Endothelial cell (in vitro differentiated cells): ENCODE data around the gene PPFIBP2. TPM values are rescaled to one million over a fixed set of nuclear protein-coding genes. Genes with fewer than 3 reads are reported as not detected.
A peak's percentile ranks its signal among the peaks of the same experiment; 100 is the strongest.

Source experiments
- DNase-seq: peaks from one replicate; pipeline ENCODE4 v3.0.0; 2021; ENCODE audit warnings: low spot score
- H3K27ac Mint-ChIP-seq: one replicate; pipeline ENCODE4 v1.8.0; 2021; ENCODE audit warnings: mixed read lengths, inconsistent platforms; ENCODE audit not compliant: unreplicated experiment
- H3K27me3 Mint-ChIP-seq: one replicate; pipeline ENCODE4 v1.8.0; 2021; ENCODE audit warnings: mild to moderate bottlenecking, moderate library complexity, mixed read lengths, inconsistent platforms; ENCODE audit not compliant: unreplicated experiment
- H3K36me3 Mint-ChIP-seq: one replicate; pipeline ENCODE4 v1.8.0; 2021; ENCODE audit warnings: mild to moderate bottlenecking, low read depth, mixed read lengths, inconsistent platforms; ENCODE audit not compliant: unreplicated experiment
- H3K4me1 Mint-ChIP-seq: one replicate; pipeline ENCODE4 v1.8.0; 2021; ENCODE audit warnings: mild to moderate bottlenecking, mixed read lengths, inconsistent platforms; ENCODE audit not compliant: unreplicated experiment
- H3K4me3 Mint-ChIP-seq: one replicate; pipeline ENCODE4 v1.8.0; 2021; ENCODE audit warnings: mild to moderate bottlenecking, mixed read lengths, inconsistent platforms; ENCODE audit not compliant: unreplicated experiment
- H3K9me3 Mint-ChIP-seq: one replicate; pipeline ENCODE4 v1.8.0; 2021; ENCODE audit warnings: mixed read lengths, inconsistent platforms; ENCODE audit not compliant: unreplicated experiment
- total RNA-seq: library from RNA; stranded (reverse); fragmentation: NEBNext Ultra II Directional; extraction: Animal tissue kit (Norgen Biotek cat#: 25700); gene quantifications from one replicate; pipeline ENCODE4 v1.2.1, GENCODE V29; 2021; ENCODE audit not compliant: unreplicated experiment
- TF ChIP-seq, protein P1 (sequence below): fragments of 200-600 bp; sonication (generic); IDR thresholded peaks from one replicate; pipeline ENCODE4 v1.5.0; 2021; ENCODE audit warnings: antibody characterized with exemption; ENCODE audit not compliant: unreplicated experiment

Gene PPFIBP2
- total RNA-seq, 1 donor from 2014 or later, result 7.3 TPM

DNA sequence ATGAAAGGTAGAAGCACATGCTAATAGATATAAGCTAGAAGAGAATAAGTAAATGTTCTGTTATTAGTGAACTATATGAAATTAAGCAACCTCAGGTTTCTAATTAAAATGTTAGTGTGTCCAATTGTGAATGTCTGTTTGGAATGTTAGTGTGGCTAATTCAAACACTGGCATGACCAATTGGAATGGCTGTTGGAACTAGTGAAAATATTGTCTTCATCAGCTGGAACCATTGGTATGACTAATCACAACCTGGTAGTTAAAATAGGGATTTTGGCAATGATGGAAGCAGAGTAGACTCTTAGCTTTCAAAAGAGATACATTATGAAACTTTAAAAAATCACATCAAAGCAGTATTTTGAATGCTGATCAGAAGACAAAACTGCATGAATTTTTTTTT, 92.7 kb downstream of the PPFIBP2 start:
- peaks cover 2% of the 10 kb centered on the region for H3K27me3 Mint-ChIP-seq

DNA sequence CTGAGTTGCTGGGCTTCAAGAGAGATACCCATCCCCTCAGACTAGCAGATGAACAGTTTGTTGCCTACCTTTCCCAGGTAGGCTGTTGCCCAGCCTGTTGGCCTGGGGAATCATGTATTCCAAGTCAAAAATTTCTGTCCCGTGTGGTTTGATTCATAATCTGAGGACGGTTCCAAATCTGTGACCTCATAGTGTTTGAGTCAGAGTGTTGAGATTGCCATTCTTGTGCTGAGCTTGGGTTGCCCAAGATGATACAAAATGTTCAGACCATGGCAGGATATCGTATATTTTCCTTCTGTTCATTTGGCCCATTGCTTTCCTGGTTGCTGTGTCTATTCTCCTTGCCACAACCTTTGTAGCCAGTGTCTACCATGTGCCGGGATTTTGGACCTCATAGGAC, 95.2 kb downstream of the PPFIBP2 start:
- TF ChIP-seq, protein P1, sequence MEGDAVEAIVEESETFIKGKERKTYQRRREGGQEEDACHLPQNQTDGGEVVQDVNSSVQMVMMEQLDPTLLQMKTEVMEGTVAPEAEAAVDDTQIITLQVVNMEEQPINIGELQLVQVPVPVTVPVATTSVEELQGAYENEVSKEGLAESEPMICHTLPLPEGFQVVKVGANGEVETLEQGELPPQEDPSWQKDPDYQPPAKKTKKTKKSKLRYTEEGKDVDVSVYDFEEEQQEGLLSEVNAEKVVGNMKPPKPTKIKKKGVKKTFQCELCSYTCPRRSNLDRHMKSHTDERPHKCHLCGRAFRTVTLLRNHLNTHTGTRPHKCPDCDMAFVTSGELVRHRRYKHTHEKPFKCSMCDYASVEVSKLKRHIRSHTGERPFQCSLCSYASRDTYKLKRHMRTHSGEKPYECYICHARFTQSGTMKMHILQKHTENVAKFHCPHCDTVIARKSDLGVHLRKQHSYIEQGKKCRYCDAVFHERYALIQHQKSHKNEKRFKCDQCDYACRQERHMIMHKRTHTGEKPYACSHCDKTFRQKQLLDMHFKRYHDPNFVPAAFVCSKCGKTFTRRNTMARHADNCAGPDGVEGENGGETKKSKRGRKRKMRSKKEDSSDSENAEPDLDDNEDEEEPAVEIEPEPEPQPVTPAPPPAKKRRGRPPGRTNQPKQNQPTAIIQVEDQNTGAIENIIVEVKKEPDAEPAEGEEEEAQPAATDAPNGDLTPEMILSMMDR, result no peak
- H3K4me3 Mint-ChIP-seq, result no peak overlapping the region
- H3K36me3 Mint-ChIP-seq, result no peaks in the 10 kb centered on the region
- no peaks in the 10 kb centered on the region for H3K9me3 Mint-ChIP-seq
- H3K27me3 Mint-ChIP-seq, result peaks cover 7% of the 10 kb centered on the region
- DNase-seq, result no peak
- H3K4me1 Mint-ChIP-seq, result peaks cover 8% of the 10 kb centered on the region
- no peak overlapping the region for H3K27ac Mint-ChIP-seq

More for the DNA sequence above, 92.7 kb downstream of the PPFIBP2 start:
- no peak for DNase-seq
- Mint-ChIP-seq H3K9me3 (no peaks in the 10 kb centered on the region), H3K4me3 (no peak overlapping the region), H3K4me1 (peaks cover 3% of the 10 kb centered on the region), H3K36me3 (no peaks in the 10 kb centered on the region), H3K27ac (no peak overlapping the region)
- TF ChIP-seq, protein P1, result no peak

DNA sequence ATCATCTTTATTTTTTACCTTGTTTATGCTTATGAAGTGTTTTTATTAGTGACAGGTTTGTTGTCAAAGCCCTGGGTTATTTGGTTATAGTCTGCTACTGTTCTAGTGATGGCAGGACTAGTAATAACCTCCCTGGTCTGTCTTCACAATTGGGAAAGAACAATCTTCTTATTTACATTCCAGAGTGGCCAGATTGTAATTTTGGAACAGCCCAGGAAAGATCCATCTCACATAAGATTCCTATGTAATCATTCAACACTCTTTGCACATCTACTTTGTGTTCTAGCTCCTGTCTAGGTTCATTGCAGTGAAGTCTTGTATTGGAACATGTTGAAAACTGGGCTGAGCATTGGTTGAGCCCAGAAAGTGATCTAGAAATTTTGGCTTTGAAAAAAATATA, 95.7 kb downstream of the PPFIBP2 start:
- TF ChIP-seq, protein P1, result no peak
- Mint-ChIP-seq H3K27me3 (peaks cover 7% of the 10 kb centered on the region), H3K36me3 (no peaks in the 10 kb centered on the region), H3K4me1 (peaks cover 8% of the 10 kb centered on the region), H3K27ac (no peak overlapping the region), H3K9me3 (no peaks in the 10 kb centered on the region), H3K4me3 (no peak overlapping the region)
- DNase-seq, result no peak

DNA sequence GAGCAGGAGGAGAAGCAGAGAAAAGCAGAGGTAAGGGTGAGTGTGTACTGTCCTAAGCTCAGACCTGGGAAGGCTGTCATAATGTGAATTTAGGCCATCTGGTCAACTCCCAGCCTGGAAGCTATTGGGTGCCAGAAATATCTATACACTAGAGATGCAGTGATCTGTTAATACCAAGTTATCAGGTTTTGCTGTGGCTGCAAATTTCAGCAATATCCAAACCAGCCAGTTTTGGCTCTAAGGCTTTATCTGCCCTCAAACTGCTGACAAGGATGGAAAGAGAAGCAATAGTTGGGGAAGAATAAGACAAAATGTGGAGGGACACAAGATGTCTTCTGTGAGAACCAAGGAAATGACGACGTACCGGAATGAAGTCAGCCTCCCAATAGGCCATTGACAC, 96.6 kb downstream of the PPFIBP2 start:
- no peaks in the 10 kb centered on the region for H3K36me3 Mint-ChIP-seq
- peaks cover 7% of the 10 kb centered on the region for H3K27me3 Mint-ChIP-seq
- no peak overlapping the region for H3K27ac Mint-ChIP-seq
- H3K9me3 Mint-ChIP-seq, result no peaks in the 10 kb centered on the region
- H3K4me1 Mint-ChIP-seq, result peaks cover 8% of the 10 kb centered on the region
- H3K4me3 Mint-ChIP-seq, result no peak overlapping the region
- no peak for DNase-seq
- TF ChIP-seq, protein P1, result no peak

DNA sequence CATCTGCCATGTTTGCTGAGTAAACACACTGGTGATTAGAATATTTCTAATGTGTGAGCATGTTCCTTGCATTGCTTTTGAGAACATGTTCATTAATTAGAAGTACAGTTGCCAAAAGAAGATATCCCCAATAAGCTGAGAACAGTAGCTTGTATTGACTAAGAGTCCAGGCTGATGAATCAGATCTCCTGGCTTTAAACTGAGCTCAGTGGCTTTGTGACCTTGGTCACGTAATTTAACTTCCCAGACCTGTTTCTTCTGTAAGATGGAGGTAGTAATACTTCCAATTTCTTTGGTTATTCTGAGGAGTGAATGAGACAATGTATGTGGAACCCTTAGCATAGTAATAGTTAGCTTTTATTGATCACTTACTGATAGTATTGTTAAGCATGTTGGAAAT, 97.6 kb downstream of the PPFIBP2 start:
- TF ChIP-seq, protein P1, result no peak
- H3K4me3 Mint-ChIP-seq, result no peak overlapping the region
- H3K9me3 Mint-ChIP-seq, result no peaks in the 10 kb centered on the region
- DNase-seq, result no peak
- peaks cover 8% of the 10 kb centered on the region for H3K4me1 Mint-ChIP-seq
- peaks cover 7% of the 10 kb centered on the region for H3K27me3 Mint-ChIP-seq
- peaks cover 3% of the 10 kb centered on the region for H3K36me3 Mint-ChIP-seq
- peak overlapping the region; percentile 53 for H3K27ac Mint-ChIP-seq
